22Rv1 (cell line): ENCODE results near the gene IGF1R.

ENCODE experiments used
- CTCF ChIP-seq: fragments of 450-650 bp; IDR thresholded peaks from 2 replicates; pipeline ENCODE4 v1.5.1; 2017; ENCODE audit warnings: mild to moderate bottlenecking
- ZFX ChIP-seq: fragments of 450-650 bp; IDR thresholded peaks from 2 replicates; pipeline ENCODE4 v1.6.1; 2017; ENCODE audit warnings: antibody characterized with exemption, borderline replicate concordance

GRCh38 chr15:98977441-98977840 is 329.1 kb downstream of the IGF1R start:
- TF ChIP-seq CTCF: no peak
- TF ChIP-seq ZFX: no peak
